GM12878 (cell line): ENCODE data around the gene SYNM. TPM values are rescaled to one million over a fixed set of nuclear protein-coding genes. Genes with fewer than 3 reads are reported as not detected.

Experiments
- ATAC-seq: fragments of 200-7000 bp; cut with Tn5 transposase; 3 replicates; pipeline ENCODE4 v1.9.1; 2020; ENCODE audit warnings: mild to moderate bottlenecking, moderate library complexity
- BruUV-seq: library from RNA; stranded (reverse); fragments of 400-500 nt; replicated peaks from 2 replicates; lab custom pipeline; 2021; lab: Mats Ljungman, UMichigan
- CTCF ChIA-PET: fragments of 300-600 bp; sonication (Branson Sonifier 250); formaldehyde crosslinking; extraction: SDS; loops from one replicate; lab custom pipeline; 2021; ENCODE audit warnings: inconsistent platforms; lab: Yijun Ruan, JAX
- POLR2A ChIA-PET: fragments of 350-600 bp; formaldehyde crosslinking; extraction: SDS; loops from one replicate; lab custom pipeline; 2021; ENCODE audit warnings: inconsistent platforms; lab: Charles Lee
- RAD21 ChIA-PET: fragments of 300-600 bp; sonication (Branson Sonifier 250); formaldehyde crosslinking; loops from one replicate; lab custom pipeline; 2023; ENCODE audit warnings: antibody characterized with exemption; ENCODE audit not compliant: unreplicated experiment; lab: Charles Lee
- SMC1A ChIA-PET: fragments of 300-600 bp; sonication (Branson Sonifier 250); formaldehyde crosslinking; loops from one replicate; lab custom pipeline; 2023; ENCODE audit not compliant: unreplicated experiment, uncharacterized antibody; lab: Charles Lee
- DNase-seq: peaks from one replicate; pipeline ENCODE4 v3.0.0-alpha.2; 2011; ENCODE audit warnings: low read depth, low spot score
- FAIRE-seq: peaks from 3 replicates; lab custom pipeline; 2011; peaks lifted over from hg19 to GRCh38; lab: Jason Lieb, UNC
- H2AFZ ChIP-seq: 2 replicates; pipeline ENCODE4 v1.6.0; 2011; ENCODE audit warnings: low read depth, low read length, control low read depth; ENCODE audit not compliant: control insufficient read depth
- H3K27ac ChIP-seq: 2 replicates; pipeline ENCODE4 v1.5.1; 2011; ENCODE audit warnings: control low read depth; ENCODE audit not compliant: control insufficient read depth, insufficient read depth
- H3K27me3 ChIP-seq, 2 experiments: replicated peaks in 1 of 2; 2 replicates each; pipeline versions ENCODE4 v1.6.0 to v1.6.1; 2011; ENCODE audit warnings: low read length in 1 of 2; ENCODE audit not compliant: control insufficient read depth in 2 of 2, insufficient read depth in 2 of 2
- H3K36me3 ChIP-seq, 2 experiments: 2 replicates each; pipeline ENCODE4 v1.5.1; 2011; ENCODE audit warnings: low read length in 1 of 2; ENCODE audit not compliant: control insufficient read depth in 2 of 2, insufficient read depth in 2 of 2
- H3K4me1 ChIP-seq: 2 replicates; pipeline ENCODE4 v1.6.1; 2011; ENCODE audit warnings: mild to moderate bottlenecking, low read length, moderate library complexity, mixed read lengths; ENCODE audit not compliant: control insufficient read depth, insufficient read depth
- H3K4me2 ChIP-seq: 2 replicates; pipeline ENCODE4 v1.6.0; 2011; ENCODE audit warnings: control low read depth; ENCODE audit not compliant: control insufficient read depth, insufficient read depth
- H3K4me3 ChIP-seq: fragments of 200-600 bp; sonication (generic); 2 replicates; pipeline ENCODE4 v1.5.1; 2016
- H3K79me2 ChIP-seq: 2 replicates; pipeline ENCODE4 v1.6.0; 2011; ENCODE audit warnings: low read length; ENCODE audit not compliant: control insufficient read depth, insufficient read depth
- H3K9ac ChIP-seq: 2 replicates; pipeline ENCODE4 v1.8.0; 2011; ENCODE audit warnings: low read length, control low read depth, mixed read lengths; ENCODE audit not compliant: control insufficient read depth, insufficient read depth
- H3K9me3 ChIP-seq: replicated peaks from 3 replicates; pipeline ENCODE4 v1.5.1; 2011; ENCODE audit warnings: mild to moderate bottlenecking, low read length; ENCODE audit not compliant: control insufficient read depth, insufficient read depth
- H4K20me1 ChIP-seq: 2 replicates; pipeline ENCODE4 v1.6.0; 2011; ENCODE audit not compliant: control insufficient read depth, insufficient read depth
- BMI1 ChIP-seq: fragments of 450-650 bp; IDR thresholded peaks from 2 replicates; pipeline ENCODE4 v1.6.1; 2016; ENCODE audit warnings: mild to moderate bottlenecking, moderate library complexity, borderline replicate concordance
- JUND ChIP-seq: IDR thresholded peaks from 2 replicates; pipeline ENCODE4 v1.6.1; 2012; ENCODE audit warnings: low read depth, mild to moderate bottlenecking, low read length, improper control_type of control experiment, moderate library complexity
- NBN ChIP-seq: fragments of 450-650 bp; IDR thresholded peaks from 2 replicates; pipeline ENCODE4 v1.6.1; 2016
- NR2C1 ChIP-seq: fragments of 450-650 bp; IDR thresholded peaks from 2 replicates; pipeline ENCODE4 v1.6.1; 2017; ENCODE audit warnings: antibody characterized with exemption, mild to moderate bottlenecking, moderate library complexity
- POLR2AphosphoS5 ChIP-seq: IDR thresholded peaks from 2 replicates; pipeline ENCODE4 v1.6.1; 2011; ENCODE audit warnings: mild to moderate bottlenecking, low read length, inconsistent platforms
- RAD51 ChIP-seq: fragments of 450-650 bp; IDR thresholded peaks from 2 replicates; pipeline ENCODE4 v1.6.1; 2016; ENCODE audit warnings: moderate library complexity, mild to moderate bottlenecking, inconsistent platforms
- SREBF1 ChIP-seq: IDR thresholded peaks from 2 replicates; pipeline ENCODE4 v1.6.1; 2012; ENCODE audit warnings: mild to moderate bottlenecking, low read length
- TCF12 ChIP-seq: IDR thresholded peaks from 2 replicates; pipeline ENCODE4 v1.6.1; 2011; ENCODE audit warnings: low read depth, mild to moderate bottlenecking, low read length
- TCF7 ChIP-seq: IDR thresholded peaks from 2 replicates; pipeline ENCODE4 v1.6.1; 2014; ENCODE audit warnings: antibody characterized with exemption, borderline replicate concordance
- ZSCAN29 ChIP-seq: fragments of 450-650 bp; IDR thresholded peaks from 2 replicates; pipeline ENCODE4 v1.6.1; 2017; ENCODE audit warnings: mild to moderate bottlenecking, moderate library complexity
- WGBS: methylation state at CpG from one replicate; pipeline ENCODE4 v1.1.6; 2016; ENCODE audit warnings: low lambda C conversion rate; ENCODE audit not compliant: insufficient replicate concordance, insufficient coverage; ENCODE audit errors: missing lambda C conversion rate; 5-methylcytosine and 5-hydroxymethylcytosine counted together
- in situ Hi-C: fragments of 300-500 bp; cut with MboI; formaldehyde crosslinking; loops from 9 replicates; pipeline ENCODE4 v1.14.3; 2018; ENCODE audit warnings: mixed read lengths
- intact Hi-C: fragments of 100-400 bp; cut with micrococcal nuclease; formaldehyde crosslinking; loops from one replicate; pipeline ENCODE4 v1.14.2; 2022; ENCODE audit not compliant: unreplicated experiment
- polyA plus RNA-seq, 11 experiments: library from polyadenylated mRNA; depleted of rRNA in 4 of 11; unstranded in 6 of 11; stranded (reverse) in 5 of 11; fragments of >200 nt; fragmentation: Nextera tagmentation in 4 of 11; fragmentation: Illumina TruSeq in 1 of 11; extraction: Ambion mirVana in 4 of 11; extraction: Trizol in 1 of 11; gene quantifications; 1 replicate in 1 of 11; 2 replicates in 10 of 11; pipeline versions ENCODE4 v1.2.1 to v1.2.3, GENCODE V29; 2011 to 2016; ENCODE audit warnings: inconsistent platforms in 2 of 11, missing spikeins in 2 of 11, low read depth in 1 of 11
- total RNA-seq, 4 experiments: library from RNA; depleted of rRNA in 3 of 4; stranded (reverse); fragments of >200 nt in 3 of 4; fragmentation: Illumina TruSeq in 1 of 4; extraction: Trizol in 1 of 4; gene quantifications; 2 replicates each; pipeline versions ENCODE4 v1.2.1 to v1.2.3, GENCODE V29; 2013 to 2021
- TF ChIP-seq, protein P1 (sequence below): IDR thresholded peaks from 2 replicates; pipeline ENCODE4 v1.6.1; 2012; ENCODE audit warnings: mild to moderate bottlenecking, low read depth, low read length
- TF ChIP-seq, protein P2 (sequence below): fragments of 450-650 bp; IDR thresholded peaks from 2 replicates; pipeline ENCODE4 v1.6.1; 2016; ENCODE audit warnings: mild to moderate bottlenecking
- TF ChIP-seq, protein P3 (sequence below): fragments of 450-650 bp; IDR thresholded peaks from 2 replicates; pipeline ENCODE4 v1.6.1; 2017; ENCODE audit warnings: antibody characterized with exemption, mild to moderate bottlenecking, moderate library complexity

The SYNM gene
- total and polyA plus RNA-seq, 10 of the 15 experiments (the other 5 are each of a cell fraction or from before 2014, with no cell fraction given), result 0.05 to 1.1 (median 0.89) TPM; not detected in 1

DNA sequence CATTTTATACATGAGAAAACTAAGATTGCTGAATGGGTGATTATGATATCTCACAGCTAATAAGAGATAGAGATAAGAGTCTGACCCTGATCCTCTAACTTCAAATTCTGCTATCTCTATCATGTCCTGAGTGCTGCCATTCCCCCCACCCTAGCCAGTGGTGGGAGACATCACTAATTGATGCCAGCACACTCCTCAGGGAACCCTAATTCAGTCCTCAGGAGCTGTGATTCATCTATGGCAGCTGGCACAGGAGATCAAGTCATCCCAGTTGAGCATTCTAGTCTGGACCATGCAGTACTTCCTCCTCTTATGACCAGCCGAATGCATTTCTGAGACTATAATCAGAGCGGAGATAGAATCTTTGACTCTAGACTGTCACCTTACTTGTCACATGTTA is 71.9 kb downstream of the SYNM start (continued):
- TF ChIP-seq, protein P1, sequence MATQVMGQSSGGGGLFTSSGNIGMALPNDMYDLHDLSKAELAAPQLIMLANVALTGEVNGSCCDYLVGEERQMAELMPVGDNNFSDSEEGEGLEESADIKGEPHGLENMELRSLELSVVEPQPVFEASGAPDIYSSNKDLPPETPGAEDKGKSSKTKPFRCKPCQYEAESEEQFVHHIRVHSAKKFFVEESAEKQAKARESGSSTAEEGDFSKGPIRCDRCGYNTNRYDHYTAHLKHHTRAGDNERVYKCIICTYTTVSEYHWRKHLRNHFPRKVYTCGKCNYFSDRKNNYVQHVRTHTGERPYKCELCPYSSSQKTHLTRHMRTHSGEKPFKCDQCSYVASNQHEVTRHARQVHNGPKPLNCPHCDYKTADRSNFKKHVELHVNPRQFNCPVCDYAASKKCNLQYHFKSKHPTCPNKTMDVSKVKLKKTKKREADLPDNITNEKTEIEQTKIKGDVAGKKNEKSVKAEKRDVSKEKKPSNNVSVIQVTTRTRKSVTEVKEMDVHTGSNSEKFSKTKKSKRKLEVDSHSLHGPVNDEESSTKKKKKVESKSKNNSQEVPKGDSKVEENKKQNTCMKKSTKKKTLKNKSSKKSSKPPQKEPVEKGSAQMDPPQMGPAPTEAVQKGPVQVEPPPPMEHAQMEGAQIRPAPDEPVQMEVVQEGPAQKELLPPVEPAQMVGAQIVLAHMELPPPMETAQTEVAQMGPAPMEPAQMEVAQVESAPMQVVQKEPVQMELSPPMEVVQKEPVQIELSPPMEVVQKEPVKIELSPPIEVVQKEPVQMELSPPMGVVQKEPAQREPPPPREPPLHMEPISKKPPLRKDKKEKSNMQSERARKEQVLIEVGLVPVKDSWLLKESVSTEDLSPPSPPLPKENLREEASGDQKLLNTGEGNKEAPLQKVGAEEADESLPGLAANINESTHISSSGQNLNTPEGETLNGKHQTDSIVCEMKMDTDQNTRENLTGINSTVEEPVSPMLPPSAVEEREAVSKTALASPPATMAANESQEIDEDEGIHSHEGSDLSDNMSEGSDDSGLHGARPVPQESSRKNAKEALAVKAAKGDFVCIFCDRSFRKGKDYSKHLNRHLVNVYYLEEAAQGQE, result no peak
- TF ChIP-seq RAD51, result no peak
- TF ChIP-seq, all 136 proteins: peak for 0

DNA sequence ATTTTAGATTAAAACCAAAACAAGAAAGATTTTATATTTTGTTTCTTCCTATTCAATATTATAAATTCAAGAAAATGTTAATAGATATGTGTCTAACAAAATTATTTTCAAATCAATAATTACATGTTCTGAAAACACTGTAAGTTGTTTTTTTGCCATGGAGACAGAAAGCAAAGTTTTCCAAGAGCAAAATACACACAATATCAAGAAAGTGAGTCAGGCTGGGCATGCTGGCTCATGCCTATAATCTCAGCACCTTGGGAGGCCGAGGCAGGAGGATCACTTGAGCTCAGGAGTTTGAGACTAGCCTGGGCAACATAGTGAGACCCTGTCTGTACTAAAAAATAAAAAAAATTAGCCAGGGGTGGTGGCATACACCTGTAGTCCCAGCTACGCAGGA is 72.8 kb downstream of the SYNM start:
- Histone ChIP-seq H3K27ac (no peak overlapping the region), H3K9ac (no peak overlapping the region), H3K9me3 (no peaks in the 10 kb centered on the region), H2AFZ (no peak overlapping the region), H3K79me2 (no peaks in the 10 kb centered on the region), H3K4me3 (no peak overlapping the region), H3K36me3 (no peaks in the 10 kb centered on the region), H4K20me1 (no peaks in the 10 kb centered on the region), H3K4me1 (no peaks in the 10 kb centered on the region), H3K27me3 (no peaks in the 10 kb centered on the region), H3K4me2 (no peak overlapping the region)
- DNase-seq (no peak), FAIRE-seq (no peak), ATAC-seq (no peak)
- no TSS peak for BruUV-seq
- TF ChIP-seq NBN, result no peak
- TF ChIP-seq NR2C1, result no peak
- no peak for TF ChIP-seq JUND
- TF ChIP-seq TCF7, result no peak
- no peak for TF ChIP-seq BMI1
- TF ChIP-seq SREBF1, result no peak
- TF ChIP-seq, protein P2, sequence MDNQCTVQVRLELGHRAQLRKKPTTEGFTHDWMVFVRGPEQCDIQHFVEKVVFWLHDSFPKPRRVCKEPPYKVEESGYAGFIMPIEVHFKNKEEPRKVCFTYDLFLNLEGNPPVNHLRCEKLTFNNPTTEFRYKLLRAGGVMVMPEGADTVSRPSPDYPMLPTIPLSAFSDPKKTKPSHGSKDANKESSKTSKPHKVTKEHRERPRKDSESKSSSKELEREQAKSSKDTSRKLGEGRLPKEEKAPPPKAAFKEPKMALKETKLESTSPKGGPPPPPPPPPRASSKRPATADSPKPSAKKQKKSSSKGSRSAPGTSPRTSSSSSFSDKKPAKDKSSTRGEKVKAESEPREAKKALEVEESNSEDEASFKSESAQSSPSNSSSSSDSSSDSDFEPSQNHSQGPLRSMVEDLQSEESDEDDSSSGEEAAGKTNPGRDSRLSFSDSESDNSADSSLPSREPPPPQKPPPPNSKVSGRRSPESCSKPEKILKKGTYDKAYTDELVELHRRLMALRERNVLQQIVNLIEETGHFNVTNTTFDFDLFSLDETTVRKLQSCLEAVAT, result no peak
- no peak for TF ChIP-seq ZSCAN29
- TF ChIP-seq, protein P3, sequence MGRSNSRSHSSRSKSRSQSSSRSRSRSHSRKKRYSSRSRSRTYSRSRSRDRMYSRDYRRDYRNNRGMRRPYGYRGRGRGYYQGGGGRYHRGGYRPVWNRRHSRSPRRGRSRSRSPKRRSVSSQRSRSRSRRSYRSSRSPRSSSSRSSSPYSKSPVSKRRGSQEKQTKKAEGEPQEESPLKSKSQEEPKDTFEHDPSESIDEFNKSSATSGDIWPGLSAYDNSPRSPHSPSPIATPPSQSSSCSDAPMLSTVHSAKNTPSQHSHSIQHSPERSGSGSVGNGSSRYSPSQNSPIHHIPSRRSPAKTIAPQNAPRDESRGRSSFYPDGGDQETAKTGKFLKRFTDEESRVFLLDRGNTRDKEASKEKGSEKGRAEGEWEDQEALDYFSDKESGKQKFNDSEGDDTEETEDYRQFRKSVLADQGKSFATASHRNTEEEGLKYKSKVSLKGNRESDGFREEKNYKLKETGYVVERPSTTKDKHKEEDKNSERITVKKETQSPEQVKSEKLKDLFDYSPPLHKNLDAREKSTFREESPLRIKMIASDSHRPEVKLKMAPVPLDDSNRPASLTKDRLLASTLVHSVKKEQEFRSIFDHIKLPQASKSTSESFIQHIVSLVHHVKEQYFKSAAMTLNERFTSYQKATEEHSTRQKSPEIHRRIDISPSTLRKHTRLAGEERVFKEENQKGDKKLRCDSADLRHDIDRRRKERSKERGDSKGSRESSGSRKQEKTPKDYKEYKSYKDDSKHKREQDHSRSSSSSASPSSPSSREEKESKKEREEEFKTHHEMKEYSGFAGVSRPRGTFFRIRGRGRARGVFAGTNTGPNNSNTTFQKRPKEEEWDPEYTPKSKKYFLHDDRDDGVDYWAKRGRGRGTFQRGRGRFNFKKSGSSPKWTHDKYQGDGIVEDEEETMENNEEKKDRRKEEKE, result no peak
- no peak for TF ChIP-seq TCF12
- TF ChIP-seq POLR2AphosphoS5, result no peak
- ChIA-PET CTCF (interaction anchor here (0.9 to 1.4 kb wide), 3 partner anchors 13 to 67 kb away, joined by 3 to 4 read pairs (median 3); no protein-coding TSS in a partner anchor), POLR2A (no interaction called here), RAD21 (no interaction called here), SMC1A (no interaction called here)
- 46% methylated on average over 2 of the region's 2 CpGs for WGBS
- intact Hi-C loops (no loop called here), in situ Hi-C loops (no loop called here)
